ENCODE measurements around the gene MAD1L1. TPM values are rescaled to one million over a fixed set of nuclear protein-coding genes. Genes with fewer than 3 reads are reported as not detected.

The MAD1L1 gene
- total and polyA plus RNA-seq, 7 experiments from 2014 or later = 112 to 314 (median 136) TPM

GRCh38 chr7:2192831-2193534 is 39.8 kb downstream of the MAD1L1 start:
- Histone ChIP-seq H3K9me3 (ENCODE audit: control insufficient read depth in 2 of 3, low read length in 3 of 3) (peaks cover 0 to 8% (median 0%) of the 10 kb centered on the region in 3 experiments), H3K4me1 (ENCODE audit: control insufficient read depth in 2 of 2, insufficient read depth in 2 of 2, low read length in 2 of 2) (no peaks in the 10 kb centered on the region), H3K4me3 (ENCODE audit: low read length) (no peak overlapping the region), H3K27me3 (ENCODE audit: control insufficient read depth in 2 of 2, insufficient read depth in 2 of 2, low read length in 2 of 2) (no peaks in the 10 kb centered on the region), H3K27ac (ENCODE audit: low read depth, low read length) (no peak overlapping the region), H3K36me3 (ENCODE audit: control insufficient read depth in 2 of 3, insufficient read depth in 3 of 3, low read length in 3 of 3) (peaks cover 0 to 28% (median 0%) of the 10 kb centered on the region in 3 experiments)
- CTCF ChIA-PET = no interaction called here
- Mint-ChIP-seq H3K27ac (no peak overlapping the region), H3K36me3 (peaks cover 10 to 74% (median 66%) of the 10 kb centered on the region in 5 donors), H3K9me3 (peaks cover 0 to 26% (median 7%) of the 10 kb centered on the region in 11 donors), H3K4me3 (no peak overlapping the region), H3K27me3 (no peaks in the 10 kb centered on the region), H3K4me1 (peaks cover 0 to 5% (median 0%) of the 10 kb centered on the region in 7 donors)
- ATAC-seq (no peak), DNase-seq (no peak)
- POLR2A ChIA-PET = interaction anchor here (0.6 kb wide), 1 partner anchor 322 kb away, joined by 4 read pairs; no protein-coding TSS in a partner anchor
- intact Hi-C loops (cut with micrococcal nuclease) = no loop called here

GRCh38 chr7:2191016-2191415 is 41.7 kb downstream of the MAD1L1 start:
- CTCF ChIA-PET = no interaction called here
- Histone ChIP-seq H3K36me3 (ENCODE audit: control insufficient read depth in 2 of 3, insufficient read depth in 3 of 3, low read length in 3 of 3) (peaks cover 0 to 14% (median 0%) of the 10 kb centered on the region in 3 experiments), H3K4me1 (ENCODE audit: control insufficient read depth in 2 of 2, insufficient read depth in 2 of 2, low read length in 2 of 2) (no peaks in the 10 kb centered on the region), H3K27ac (ENCODE audit: low read depth, low read length) (no peak overlapping the region), H3K4me3 (ENCODE audit: low read length) (no peak overlapping the region), H3K27me3 (ENCODE audit: control insufficient read depth in 2 of 2, insufficient read depth in 2 of 2, low read length in 2 of 2) (no peaks in the 10 kb centered on the region), H3K9me3 (ENCODE audit: control insufficient read depth in 2 of 3, low read length in 3 of 3) (peaks cover 0 to 8% (median 0%) of the 10 kb centered on the region in 3 experiments)
- DNase-seq (no peak), ATAC-seq (no peak)
- Mint-ChIP-seq H3K27ac (no peak overlapping the region), H3K36me3 (peaks cover 3 to 63% (median 52%) of the 10 kb centered on the region in 5 donors), H3K9me3 (peaks cover 0 to 22% (median 3%) of the 10 kb centered on the region in 11 donors), H3K4me3 (no peak overlapping the region), H3K27me3 (no peaks in the 10 kb centered on the region), H3K4me1 (peaks cover 0 to 4% (median 0%) of the 10 kb centered on the region in 7 donors)
- intact Hi-C loops (cut with micrococcal nuclease) = no loop called here
- POLR2A ChIA-PET = no interaction called here

- no peak for ATAC-seq
- ChIA-PET POLR2A (no interaction called here), CTCF (no interaction called here)
- Histone ChIP-seq H3K36me3 (ENCODE audit: control insufficient read depth in 2 of 3, insufficient read depth in 3 of 3, low read length in 3 of 3) (peaks cover 0 to 9% (median 0%) of the 10 kb centered on the region in 3 experiments), H3K4me3 (ENCODE audit: low read length) (no peak overlapping the region), H3K27me3 (ENCODE audit: control insufficient read depth in 2 of 2, insufficient read depth in 2 of 2, low read length in 2 of 2) (no peaks in the 10 kb centered on the region), H3K9me3 (ENCODE audit: control insufficient read depth in 2 of 3, low read length in 3 of 3) (peaks cover 0 to 5% (median 0%) of the 10 kb centered on the region in 3 experiments), H3K27ac (ENCODE audit: low read depth, low read length) (no peak overlapping the region), H3K4me1 (ENCODE audit: control insufficient read depth in 2 of 2, insufficient read depth in 2 of 2, low read length in 2 of 2) (no peaks in the 10 kb centered on the region)
- no peak overlapping the region for H3K4me3 Mint-ChIP-seq
- peaks cover 0 to 4% (median 0%) of the 10 kb centered on the region in 7 donors for H3K4me1 Mint-ChIP-seq
- intact Hi-C loops (cut with micrococcal nuclease) = no loop called here
- no peak overlapping the region for H3K27ac Mint-ChIP-seq
- peaks cover 3 to 61% (median 50%) of the 10 kb centered on the region in 5 donors for H3K36me3 Mint-ChIP-seq
- H3K9me3 Mint-ChIP-seq = peaks cover 0 to 17% (median 3%) of the 10 kb centered on the region in 11 donors
- no peaks in the 10 kb centered on the region for H3K27me3 Mint-ChIP-seq
- DNase-seq = no peak
These were observed 42.2 kb downstream of the MAD1L1 start for GRCh38 chr7:2190531-2190930.

- DNase-seq (no peak), ATAC-seq (no peak)
- Histone ChIP-seq H3K27me3 (ENCODE audit: control insufficient read depth in 2 of 2, insufficient read depth in 2 of 2, low read length in 2 of 2) (no peaks in the 10 kb centered on the region), H3K36me3 (ENCODE audit: control insufficient read depth in 2 of 3, insufficient read depth in 3 of 3, low read length in 3 of 3) (peaks cover 0 to 4% (median 0%) of the 10 kb centered on the region in 3 experiments), H3K4me3 (ENCODE audit: low read length) (no peak overlapping the region), H3K9me3 (ENCODE audit: control insufficient read depth in 2 of 3, low read length in 3 of 3) (no peaks in the 10 kb centered on the region), H3K4me1 (ENCODE audit: control insufficient read depth in 2 of 2, insufficient read depth in 2 of 2, low read length in 2 of 2) (no peaks in the 10 kb centered on the region), H3K27ac (ENCODE audit: low read depth, low read length) (no peak overlapping the region)
- Mint-ChIP-seq H3K4me1 (peaks cover 0 to 4% (median 0%) of the 10 kb centered on the region in 7 donors), H3K36me3 (peaks cover 3 to 58% (median 46%) of the 10 kb centered on the region in 5 donors), H3K4me3 (no peak overlapping the region), H3K9me3 (peaks cover 0 to 16% (median 3%) of the 10 kb centered on the region in 11 donors), H3K27me3 (no peaks in the 10 kb centered on the region), H3K27ac (no peak overlapping the region)
- ChIA-PET POLR2A (no interaction called here), CTCF (no interaction called here)
- intact Hi-C loops (cut with micrococcal nuclease) = no loop called here
These were observed 46.6 kb downstream of the MAD1L1 start for GRCh38 chr7:2186166-2186565.

GRCh38 chr7:2185715-2186114 is 47.0 kb downstream of the MAD1L1 start:
- ATAC-seq (no peak), DNase-seq (no peak)
- Mint-ChIP-seq H3K27me3 (no peaks in the 10 kb centered on the region), H3K4me3 (no peak overlapping the region), H3K4me1 (peaks cover 0 to 4% (median 0%) of the 10 kb centered on the region in 7 donors), H3K9me3 (peaks cover 0 to 16% (median 3%) of the 10 kb centered on the region in 11 donors), H3K27ac (no peak overlapping the region), H3K36me3 (peaks cover 3 to 57% (median 47%) of the 10 kb centered on the region in 5 donors)
- Histone ChIP-seq H3K9me3 (ENCODE audit: control insufficient read depth in 2 of 3, low read length in 3 of 3) (no peaks in the 10 kb centered on the region), H3K4me1 (ENCODE audit: control insufficient read depth in 2 of 2, insufficient read depth in 2 of 2, low read length in 2 of 2) (no peaks in the 10 kb centered on the region), H3K27ac (ENCODE audit: low read depth, low read length) (no peak overlapping the region), H3K4me3 (ENCODE audit: low read length) (no peak overlapping the region), H3K27me3 (ENCODE audit: control insufficient read depth in 2 of 2, insufficient read depth in 2 of 2, low read length in 2 of 2) (no peaks in the 10 kb centered on the region), H3K36me3 (ENCODE audit: control insufficient read depth in 2 of 3, insufficient read depth in 3 of 3, low read length in 3 of 3) (peaks cover 0 to 4% (median 0%) of the 10 kb centered on the region in 3 experiments)
- intact Hi-C loops (cut with micrococcal nuclease) = no loop called here
- POLR2A ChIA-PET = no interaction called here
- CTCF ChIA-PET = no interaction called here

GRCh38 chr7:2182461-2182860 is 50.3 kb downstream of the MAD1L1 start:
- DNase-seq (no peak), ATAC-seq (no peak)
- Mint-ChIP-seq H3K9me3 (no peaks in the 10 kb centered on the region), H3K27me3 (no peaks in the 10 kb centered on the region), H3K4me1 (no peaks in the 10 kb centered on the region), H3K27ac (no peak overlapping the region), H3K4me3 (no peak overlapping the region), H3K36me3 (peaks cover 0 to 40% (median 27%) of the 10 kb centered on the region in 5 donors)
- Histone ChIP-seq H3K36me3 (ENCODE audit: control insufficient read depth in 2 of 3, insufficient read depth in 3 of 3, low read length in 3 of 3) (peaks cover 0 to 4% (median 0%) of the 10 kb centered on the region in 3 experiments), H3K4me1 (ENCODE audit: control insufficient read depth in 2 of 2, insufficient read depth in 2 of 2, low read length in 2 of 2) (no peaks in the 10 kb centered on the region), H3K9me3 (ENCODE audit: control insufficient read depth in 2 of 3, low read length in 3 of 3) (no peaks in the 10 kb centered on the region), H3K4me3 (ENCODE audit: low read length) (no peak overlapping the region), H3K27ac (ENCODE audit: low read depth, low read length) (no peak overlapping the region), H3K27me3 (ENCODE audit: control insufficient read depth in 2 of 2, insufficient read depth in 2 of 2, low read length in 2 of 2) (no peaks in the 10 kb centered on the region)
- ChIA-PET POLR2A (no interaction called here), CTCF (no interaction called here)
- intact Hi-C loops (cut with micrococcal nuclease) = no loop called here
